ENCODE results near the gene MLH3.

MLH3 gene

DNA sequence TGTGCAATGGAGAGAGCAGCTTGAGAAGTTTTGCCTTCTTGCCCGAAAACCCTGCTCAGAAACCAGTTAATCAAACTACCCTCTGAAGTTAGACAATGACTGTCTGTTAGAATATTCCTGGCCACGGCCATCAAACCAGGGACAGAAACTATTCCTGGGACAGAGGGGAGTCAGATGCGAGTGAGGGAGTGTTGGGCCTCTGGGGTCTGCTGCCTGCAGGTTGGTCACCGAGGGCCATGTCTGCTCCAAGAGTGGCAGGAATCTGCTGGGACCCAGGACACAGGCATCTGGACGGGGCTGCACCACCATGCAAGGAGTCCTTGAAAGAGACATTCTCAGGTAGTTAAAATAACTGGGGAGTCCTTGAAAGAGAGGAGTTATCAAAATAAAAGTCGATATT is 65.5 kb downstream of the MLH3 start:
- no peak for DNase-seq (ENCODE audit: low read depth in 2 of 3, low spot score in 1 of 3)

DNA sequence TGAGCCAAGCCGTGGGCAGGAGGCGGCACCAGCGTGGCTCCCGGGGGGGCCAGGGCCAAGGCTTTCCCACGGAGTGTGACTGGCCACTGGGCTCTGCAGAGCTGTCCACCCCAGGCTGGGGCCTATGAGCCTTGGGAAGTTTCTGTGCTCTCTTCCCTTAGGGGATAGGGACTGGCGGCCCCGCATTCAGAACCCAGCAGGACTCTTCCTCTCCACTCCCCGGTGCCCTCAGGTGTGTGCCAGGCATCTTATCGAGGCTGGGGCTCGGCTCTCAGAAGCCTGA is 66.3 kb downstream of the MLH3 start:
- no peak for DNase-seq (ENCODE audit: low read depth in 2 of 3, low spot score in 1 of 3)

DNA sequence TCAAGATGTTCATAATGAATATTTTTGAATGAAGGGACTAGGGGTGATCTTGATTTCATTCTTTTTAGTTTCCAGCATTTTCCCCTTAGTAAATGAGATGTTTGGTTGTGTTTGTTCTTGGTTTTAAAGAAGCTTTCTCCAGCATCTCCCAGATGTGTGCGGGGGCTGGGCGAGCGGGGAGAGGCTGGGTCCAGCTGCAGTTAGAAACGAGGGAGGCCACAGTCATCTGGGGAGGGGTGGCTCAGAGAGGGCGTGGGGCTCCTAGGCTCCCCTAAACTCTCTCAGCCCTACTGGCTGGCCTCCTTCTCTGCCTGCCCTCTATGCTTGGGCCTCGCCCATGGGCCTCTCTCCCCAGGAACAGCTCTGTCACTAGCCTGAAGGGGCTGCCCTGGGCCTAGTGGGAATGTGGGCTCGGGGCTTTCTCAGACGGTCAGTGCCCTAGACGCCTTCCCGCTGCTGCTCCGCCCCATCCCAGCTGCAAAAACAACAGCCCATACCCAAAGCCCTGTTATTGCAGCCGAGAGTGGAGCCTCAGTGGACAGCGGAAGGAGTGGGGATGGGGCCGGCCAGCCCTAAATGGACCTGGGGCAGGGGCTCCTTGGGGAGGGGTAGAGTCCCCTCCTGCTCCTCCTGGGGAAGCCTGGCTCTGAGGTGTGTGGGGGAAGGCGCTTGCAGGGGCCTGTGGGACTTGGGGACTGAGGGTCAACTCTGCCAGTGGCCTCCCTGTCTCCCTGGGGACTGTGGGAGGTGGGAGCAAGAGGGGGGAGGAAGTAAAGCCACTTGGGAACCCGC is 66.8 kb downstream of the MLH3 start:
- no peak for DNase-seq (ENCODE audit: low read depth in 2 of 3, low spot score in 1 of 3)

DNA sequence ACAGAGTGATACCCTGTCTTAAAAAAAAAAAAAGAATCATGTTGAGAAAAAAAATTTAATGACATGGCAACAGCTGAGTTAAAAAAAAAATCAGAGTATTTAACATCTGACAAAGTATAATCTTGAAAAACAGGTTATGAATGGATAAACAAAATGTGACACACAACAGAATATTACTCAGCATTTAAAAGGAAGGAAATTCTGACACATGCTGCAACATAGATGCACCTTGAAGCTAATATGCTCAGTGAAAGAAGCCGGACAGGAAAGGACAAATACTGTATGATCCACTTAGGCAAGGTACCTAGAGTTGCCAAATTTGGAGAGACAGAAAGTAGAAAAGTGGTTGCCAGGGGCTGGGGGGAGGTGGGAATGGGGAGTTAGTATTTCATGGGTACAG is 67.9 kb downstream of the MLH3 start:
- DNase-seq (ENCODE audit: low read depth in 2 of 3, low spot score in 1 of 3) = no peak

DNA sequence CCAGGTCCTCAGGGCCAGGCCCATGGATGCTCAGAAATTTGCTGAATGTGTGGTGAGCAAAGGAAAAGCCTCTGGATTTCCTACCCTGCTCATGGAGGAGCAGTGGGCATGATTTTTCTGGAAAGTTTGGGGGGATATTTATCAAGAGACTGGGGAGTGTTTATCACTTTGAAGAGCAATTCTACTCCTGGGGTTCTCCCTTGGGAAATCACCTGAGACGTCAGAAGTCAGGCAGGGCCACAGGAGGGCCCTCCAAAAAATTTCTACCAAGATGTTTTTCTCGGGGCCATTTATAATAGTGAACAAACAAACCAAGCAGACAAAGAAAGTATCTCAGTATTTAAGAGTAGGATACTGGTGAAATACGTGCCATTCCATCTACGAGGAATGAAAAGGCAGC is 68.6 kb downstream of the MLH3 start:
- DNase-seq (ENCODE audit: low read depth in 2 of 3, low spot score in 1 of 3) = no peak

DNA sequence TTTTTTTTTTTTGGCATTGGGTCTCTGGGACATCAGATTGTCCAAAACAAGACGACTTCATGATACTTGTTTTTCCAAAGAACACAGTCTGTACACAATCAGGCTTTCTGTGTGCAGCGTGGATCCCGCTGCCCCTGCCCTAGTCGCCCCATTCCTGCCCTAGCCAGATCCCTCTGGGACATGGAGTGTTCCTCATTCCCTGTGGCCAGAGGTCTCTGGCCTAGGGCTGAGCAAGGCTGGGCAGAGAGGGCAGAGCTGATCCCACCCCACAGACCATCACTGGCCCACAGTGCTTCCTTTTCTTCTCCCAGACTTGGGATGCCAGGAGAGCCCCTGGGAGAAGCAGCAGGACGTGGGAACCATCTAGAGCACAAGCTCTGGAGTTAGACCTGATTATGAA is 69.4 kb downstream of the MLH3 start:
- DNase-seq (ENCODE audit: low read depth in 2 of 3, low spot score in 1 of 3) = no peak

DNA sequence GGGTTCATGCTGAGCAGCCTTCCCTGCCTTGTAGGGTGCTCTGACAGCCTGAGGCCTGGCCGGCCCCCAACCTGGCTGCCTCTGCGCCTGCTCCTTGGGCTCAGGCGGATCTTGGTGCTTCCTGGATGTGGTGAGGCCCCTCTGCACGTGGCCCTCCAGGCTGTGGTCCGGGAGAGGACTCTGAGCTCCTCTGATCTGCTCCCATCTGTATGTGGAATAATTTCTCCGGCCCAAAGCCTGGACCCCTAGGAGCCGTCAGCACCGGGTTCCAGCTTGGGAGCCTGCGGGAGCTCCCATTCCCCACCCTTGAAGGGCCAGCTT is 69.8 kb downstream of the MLH3 start:
- no peak for DNase-seq (ENCODE audit: low read depth in 2 of 3, low spot score in 1 of 3)

DNA sequence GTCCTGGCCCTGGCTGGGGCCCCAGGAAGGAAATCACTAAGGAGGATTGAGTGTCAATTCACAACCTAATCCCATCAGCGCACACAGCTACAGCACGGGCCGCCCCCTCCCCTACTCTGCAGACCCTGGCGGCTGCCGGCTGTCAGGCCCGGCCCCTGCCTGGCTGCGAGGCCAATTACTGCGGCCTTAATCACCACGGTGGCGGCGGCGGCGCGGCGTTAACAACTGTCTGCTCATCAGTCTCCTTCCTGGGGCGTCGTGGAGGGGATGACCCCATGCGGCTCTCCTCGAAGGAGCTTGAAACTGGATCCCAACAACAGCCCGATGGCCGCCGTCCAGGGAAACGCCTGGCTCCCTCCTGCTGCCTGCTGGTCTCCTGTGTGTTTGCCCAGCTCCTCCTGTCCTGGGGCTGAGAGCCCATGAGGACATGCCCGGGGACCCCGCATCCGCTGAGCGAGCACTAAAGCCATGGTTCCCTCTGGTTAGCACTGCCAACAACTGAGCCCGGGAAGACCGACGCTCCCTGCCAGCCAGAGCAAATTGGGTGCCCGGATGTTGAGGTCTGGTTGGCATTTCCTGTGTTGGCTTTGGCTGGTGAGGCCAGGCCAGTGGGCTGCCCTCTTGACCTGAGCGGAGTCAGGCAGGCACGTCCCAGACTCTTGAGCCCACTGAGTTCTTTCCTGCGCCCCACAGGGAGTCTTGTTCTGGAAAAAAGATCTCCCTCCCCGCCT is 70.4 kb downstream of the MLH3 start:
- DNase-seq (ENCODE audit: low read depth in 2 of 3, low spot score in 1 of 3) = no peak

DNA sequence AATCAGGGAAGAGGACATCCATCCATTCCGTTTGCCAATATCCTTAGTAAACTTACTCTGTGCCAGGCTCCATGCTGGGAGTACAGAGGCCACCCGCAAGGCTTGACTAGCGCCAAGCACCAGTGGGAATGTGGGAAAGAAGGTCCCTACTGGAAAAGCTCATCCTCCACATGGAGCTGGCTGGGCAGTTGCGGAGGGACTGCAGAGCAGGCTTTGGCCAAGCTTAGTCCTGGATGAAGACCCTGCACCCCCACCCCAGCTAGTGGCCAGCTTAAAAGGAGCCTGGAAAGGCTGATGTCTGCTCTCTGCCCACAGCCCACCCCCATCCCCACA is 70.9 kb downstream of the MLH3 start:
- DNase-seq (ENCODE audit: low read depth in 2 of 3, low spot score in 1 of 3) = no peak

DNA sequence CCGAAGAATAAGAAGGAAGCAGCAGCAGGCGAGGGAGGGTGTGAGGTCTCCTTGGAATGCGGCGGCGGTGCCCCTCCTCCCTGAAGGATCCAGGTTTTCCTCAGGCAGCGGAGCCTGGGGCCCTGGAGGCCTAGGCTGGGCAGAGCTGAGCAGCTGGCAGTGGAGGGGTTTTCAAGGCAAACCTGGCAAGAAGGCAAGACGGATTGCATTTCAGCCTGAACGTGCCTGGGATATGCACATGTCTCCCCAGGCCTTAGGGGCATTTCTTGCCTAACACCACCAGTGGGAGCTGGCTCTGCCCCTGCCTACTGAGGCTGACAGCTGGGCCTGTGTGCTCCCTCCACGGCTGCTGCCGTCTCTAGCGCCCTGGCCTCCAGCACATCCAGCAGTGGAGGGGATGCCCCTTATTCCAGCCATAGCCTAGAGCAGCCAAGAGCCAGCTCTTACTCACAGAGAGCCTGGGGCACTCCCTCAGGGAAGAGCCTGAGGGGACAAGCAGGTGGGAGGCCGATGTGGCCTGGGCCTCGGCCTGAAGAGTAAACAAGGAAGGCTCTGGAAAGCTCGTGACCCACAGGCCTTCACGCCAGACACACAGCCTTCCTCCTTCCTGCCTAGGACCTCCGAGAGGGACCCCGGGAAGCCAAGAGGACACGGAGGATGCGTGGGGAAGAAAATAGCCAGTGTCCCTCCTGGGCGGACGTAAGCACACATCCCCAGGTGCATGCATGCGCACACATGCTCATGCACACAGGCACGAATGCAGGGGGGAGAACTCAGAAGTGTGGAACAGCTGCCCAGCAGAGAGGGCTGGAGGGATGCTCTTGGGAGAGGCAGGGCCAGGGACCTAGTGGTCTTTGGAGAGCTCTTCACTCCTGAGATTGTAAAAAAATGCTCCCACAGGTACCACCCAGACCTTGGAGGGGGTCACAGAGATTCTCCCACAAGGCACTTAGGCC is 71.5 kb downstream of the MLH3 start:
- DNase-seq (ENCODE audit: low read depth in 2 of 3, low spot score in 1 of 3) = no peak

DNA sequence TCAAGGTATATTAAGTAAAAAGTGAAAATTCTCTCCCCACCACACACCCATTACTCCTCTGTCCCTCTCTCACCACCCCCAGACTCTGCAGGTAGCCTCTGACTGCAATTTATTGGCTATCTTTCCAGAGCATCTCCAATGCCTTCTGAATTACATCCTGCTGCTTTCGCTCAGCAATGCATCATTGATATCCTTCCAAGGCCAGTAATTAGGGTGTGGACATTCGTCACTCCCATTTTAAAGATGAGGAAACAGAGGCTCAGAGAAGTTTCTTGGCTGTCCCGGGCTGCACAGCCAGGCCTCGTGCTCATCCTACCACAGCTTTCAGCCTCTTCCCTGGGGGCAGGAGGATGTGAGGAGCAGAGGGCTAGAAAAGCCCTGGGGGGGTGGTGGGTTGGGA is 72.2 kb downstream of the MLH3 start:
- no peak for DNase-seq (ENCODE audit: low read depth in 2 of 3, low spot score in 1 of 3)

DNA sequence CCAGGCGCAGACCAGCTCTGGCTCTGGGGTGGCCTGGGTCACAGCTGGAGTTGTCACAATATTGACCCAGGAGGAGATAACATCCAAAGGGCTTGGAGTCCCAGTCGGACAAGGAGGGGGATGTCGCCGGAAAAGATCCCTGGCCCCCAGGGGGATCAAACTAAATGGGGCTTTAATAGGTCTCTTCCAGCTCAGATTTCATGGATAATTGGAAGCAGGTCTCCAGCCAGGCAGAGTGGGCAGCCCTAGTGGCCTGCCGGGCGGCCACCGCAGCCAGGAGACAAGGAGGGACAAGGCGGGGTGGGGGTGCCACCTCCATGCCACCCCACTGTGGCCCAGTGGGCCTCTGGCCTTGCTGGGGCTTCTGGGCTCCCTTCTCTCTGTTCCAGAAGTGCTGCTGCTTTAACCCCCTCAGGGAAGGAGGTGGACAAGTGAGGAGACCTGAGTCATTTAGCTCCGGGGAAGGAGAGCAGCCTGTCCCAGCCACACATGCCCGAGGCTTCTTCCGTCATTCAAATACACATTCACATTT is 72.8 kb downstream of the MLH3 start:
- DNase-seq (ENCODE audit: low read depth in 2 of 3, low spot score in 1 of 3) = no peak

DNA sequence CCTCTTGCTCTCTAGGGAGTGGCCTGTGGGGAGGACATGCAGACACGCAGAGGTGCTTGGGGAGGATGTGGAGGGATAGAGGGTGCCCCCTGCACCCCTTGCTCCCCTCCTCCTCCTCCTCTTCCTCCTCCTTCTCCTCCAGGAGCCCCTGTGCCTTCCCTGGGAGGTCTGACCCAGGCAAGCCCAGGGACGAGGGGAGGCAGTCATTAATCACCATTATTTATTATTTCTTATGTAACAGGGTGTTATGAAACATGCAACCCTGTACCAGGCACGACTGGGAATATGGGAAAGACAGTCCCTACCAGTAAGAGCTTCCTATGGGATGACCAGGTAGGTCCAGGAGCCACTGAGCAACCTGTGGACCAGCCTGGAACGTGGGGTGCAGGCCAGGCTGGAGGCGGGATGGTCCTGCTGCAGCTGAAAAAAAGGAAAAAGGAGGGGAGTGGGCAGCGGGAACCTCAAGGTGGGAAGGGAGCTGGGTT is 73.3 kb downstream of the MLH3 start:
- DNase-seq (ENCODE audit: low read depth in 2 of 3, low spot score in 1 of 3) = no peak

DNA sequence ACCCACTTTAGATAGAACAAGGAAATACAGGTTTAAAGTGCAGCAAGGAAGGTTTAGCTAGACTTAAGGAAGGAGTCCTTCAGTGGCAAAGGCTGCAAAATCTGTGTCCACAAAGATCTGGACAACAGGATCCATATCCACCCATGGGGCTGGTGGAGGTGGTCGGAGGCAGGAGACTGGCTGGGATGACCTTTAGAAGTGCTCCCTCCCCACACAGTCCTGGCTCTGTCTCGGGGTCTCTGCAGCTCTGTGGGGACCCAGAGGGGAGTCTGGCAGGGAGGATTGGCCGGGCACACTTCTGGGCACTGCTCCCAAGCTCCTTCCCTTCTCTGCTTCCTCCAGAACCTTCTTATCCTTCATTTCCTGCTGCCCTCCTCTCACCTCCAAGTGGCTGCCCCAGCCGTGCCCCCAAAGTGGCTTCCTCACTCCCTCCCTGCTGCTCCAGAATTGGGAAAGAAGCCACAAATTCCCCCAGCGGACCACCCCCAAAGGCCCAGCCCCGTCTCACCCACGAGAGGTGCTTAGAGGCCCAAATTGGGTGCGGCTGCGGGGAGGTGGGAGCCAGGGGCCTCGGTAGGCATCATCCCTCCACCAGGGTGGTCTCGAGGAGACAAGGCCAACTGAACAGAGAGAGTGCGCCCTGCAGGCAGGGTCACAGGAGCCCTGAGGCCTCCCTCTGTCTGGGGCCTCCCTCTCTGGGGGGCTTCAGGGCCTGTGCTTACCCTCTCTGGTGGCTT is 73.9 kb downstream of the MLH3 start:
- no peak for DNase-seq (ENCODE audit: low read depth in 2 of 3, low spot score in 1 of 3)

DNA sequence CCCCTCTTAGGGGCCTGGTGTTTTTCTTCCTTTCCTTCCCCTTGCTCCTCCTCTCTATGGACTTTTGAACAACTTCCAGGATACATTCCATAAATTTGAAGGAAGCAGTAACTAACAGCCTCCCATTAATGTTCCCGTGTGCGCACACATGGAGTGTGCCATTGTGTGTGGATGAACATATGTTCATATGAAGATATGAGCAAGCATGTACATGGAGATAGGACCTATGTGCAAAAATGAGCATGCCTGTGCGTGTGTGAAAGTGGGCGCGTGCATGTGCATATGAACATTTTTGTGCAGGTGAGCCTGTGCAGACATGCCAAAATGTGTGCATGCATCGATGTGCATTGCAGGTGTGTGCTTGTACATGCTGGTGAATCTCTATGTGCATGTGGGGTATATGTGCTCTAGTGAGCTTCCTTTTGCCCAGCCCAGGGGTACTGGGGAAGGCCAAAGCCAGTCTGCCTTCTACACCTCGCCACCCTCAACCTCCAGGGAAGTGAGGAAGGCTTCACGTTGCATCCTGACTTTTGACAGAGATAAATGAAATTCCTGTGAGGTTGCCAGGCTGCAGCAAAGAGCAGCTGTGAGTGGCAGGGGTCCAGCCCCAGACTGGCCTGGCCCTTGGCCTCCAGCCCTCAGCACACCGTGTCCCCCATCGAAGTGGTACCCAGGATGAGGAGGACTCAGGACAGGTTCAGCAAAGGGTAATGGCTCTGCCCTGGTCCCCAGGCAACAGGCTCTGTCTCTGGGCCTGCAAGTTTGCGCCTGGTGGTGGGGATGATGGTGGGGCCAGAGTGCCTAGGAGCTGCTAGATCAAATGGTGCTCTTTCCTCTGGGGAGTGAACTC is 74.8 kb downstream of the MLH3 start:
- DNase-seq (ENCODE audit: low read depth in 2 of 3, low spot score in 1 of 3) = no peak

DNA sequence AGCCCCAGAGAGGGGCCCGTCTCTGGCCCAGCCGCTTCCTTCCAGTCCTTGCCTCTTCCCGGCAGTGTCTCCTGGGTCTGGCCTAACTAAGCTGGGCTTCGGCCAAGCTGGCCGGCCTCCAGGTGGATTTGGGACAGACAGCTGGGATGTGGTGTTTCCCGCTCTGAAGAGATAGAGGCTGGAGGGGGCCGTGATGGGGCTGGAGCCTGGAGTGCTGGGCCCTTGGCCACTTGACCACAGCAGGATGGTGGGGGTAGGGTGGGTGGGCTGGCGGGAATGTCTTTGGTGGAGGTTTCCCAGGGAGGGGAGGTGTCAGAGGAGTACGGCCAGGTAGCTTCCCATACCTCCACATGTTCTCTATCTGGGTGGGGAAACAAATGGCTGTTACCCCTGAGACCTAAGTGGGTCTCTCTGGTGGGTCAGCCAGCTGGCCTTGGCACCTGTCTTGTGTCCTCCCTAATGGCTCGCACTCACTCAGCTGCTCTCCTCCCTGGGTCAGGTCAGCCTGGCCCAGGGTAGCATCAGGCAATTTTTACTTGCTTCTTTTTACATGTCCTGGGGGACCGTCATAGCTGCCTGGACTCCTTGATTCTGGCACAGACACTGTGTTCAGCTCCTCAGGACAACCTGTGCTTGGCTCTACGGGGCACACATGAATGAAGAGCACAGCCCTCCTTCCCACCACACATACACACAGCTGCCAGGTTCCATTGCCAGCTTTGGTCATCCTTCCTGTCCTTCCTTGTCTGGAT is 76.0 kb downstream of the MLH3 start:
- DNase-seq (ENCODE audit: low read depth in 2 of 3, low spot score in 1 of 3) = no peak

DNA sequence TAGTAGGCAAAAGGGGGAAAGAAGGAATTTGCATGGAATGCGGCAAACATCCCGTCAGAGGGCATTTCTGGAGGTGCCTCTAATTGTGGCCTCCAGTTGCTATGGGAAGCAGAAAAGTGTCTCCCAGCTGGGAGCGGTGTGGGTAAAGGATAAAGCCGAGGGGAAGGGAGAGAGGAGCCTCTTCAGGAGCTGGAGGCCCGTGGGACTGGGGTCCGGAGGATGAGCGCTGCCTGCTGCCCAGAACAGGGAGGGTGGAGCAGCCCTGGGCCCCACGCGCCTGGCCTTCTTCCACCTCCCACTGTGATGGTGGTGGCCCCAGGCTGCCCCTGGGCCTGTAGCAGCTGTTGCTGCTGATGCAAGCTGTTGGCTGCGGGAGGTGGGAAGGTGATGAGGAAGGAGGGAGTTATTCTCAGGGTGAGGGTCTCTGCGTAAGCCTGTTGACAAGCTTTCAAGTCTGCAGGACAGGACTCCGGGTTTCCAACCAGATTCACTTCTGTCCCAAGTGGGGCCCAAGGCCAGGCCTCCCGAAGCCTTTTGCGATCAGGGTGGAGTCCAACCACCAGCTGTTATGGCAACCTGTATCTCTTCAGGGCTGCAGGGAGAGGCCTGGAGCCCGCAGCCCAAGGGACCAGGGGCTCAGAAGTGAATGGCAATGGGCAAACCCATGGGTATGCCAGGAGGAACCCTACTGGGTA is 76.8 kb downstream of the MLH3 start:
- no peak for DNase-seq (ENCODE audit: low read depth in 2 of 3, low spot score in 1 of 3)

DNA sequence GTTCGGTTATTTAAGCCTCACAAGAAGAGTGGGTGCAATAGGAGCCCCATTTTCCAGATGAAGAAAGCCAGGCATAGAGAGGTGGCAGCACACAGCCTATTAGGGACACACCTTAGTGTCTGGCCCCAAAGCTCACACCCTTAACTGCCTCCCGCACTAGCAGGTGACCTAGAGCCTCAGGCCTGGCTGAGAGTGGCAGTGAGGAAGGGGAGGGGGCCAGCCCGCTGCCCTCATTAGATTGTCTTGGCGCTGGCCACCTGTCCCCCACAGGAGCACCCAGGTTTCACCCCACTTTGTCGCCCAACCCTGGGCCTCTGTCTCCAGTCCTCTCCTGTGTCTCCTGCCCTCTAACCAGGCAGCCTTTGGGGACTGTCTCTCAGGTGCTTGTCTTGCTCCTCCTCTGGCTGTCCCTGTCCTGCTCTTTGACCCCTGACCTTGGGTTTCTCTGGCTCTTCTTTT is 77.3 kb downstream of the MLH3 start:
- DNase-seq (ENCODE audit: low read depth in 2 of 3, low spot score in 1 of 3) = no peak
